Panc1 (cell line): ENCODE data around the gene NFATC3. TPM values are rescaled to one million over a fixed set of nuclear protein-coding genes. Genes with fewer than 3 reads are reported as not detected.

Experiments used
- ATAC-seq: fragments of 200-7000 bp; cut with Tn5 transposase; 2 replicates; pipeline ENCODE4 v1.9.1; 2020; ENCODE audit warnings: mild to moderate bottlenecking, moderate library complexity
- BruUV-seq: library from RNA; stranded (reverse); fragments of 400-500 nt; replicated peaks from 2 replicates; lab custom pipeline; 2021; lab: Mats Ljungman, UMichigan
- CTCF ChIA-PET: fragments of 300-600 bp; sonication (Branson Sonifier 250); formaldehyde crosslinking; loops from one replicate; lab custom pipeline; 2022; ENCODE audit warnings: antibody characterized with exemption; lab: Charles Lee
- POLR2A ChIA-PET: fragments of 300-600 bp; sonication (Branson Sonifier 250); formaldehyde crosslinking; loops from one replicate; lab custom pipeline; 2022; ENCODE audit warnings: antibody characterized with exemption; lab: Charles Lee
- DNase-seq: peaks from one replicate; pipeline ENCODE4 v3.0.0-alpha.2; 2010; ENCODE audit warnings: low read depth, low spot score
- H3K27ac ChIP-seq: 2 replicates; pipeline ENCODE4 v1.5.1; 2011; ENCODE audit warnings: mild to moderate bottlenecking, low read length, inconsistent platforms
- H3K27me3 ChIP-seq: fragments of 200-500 bp; sonication (Bioruptor generic); 2 replicates; pipeline ENCODE4 v1.6.0; 2014; ENCODE audit warnings: low read length, inconsistent platforms; ENCODE audit not compliant: control insufficient read depth, insufficient read depth
- H3K36me3 ChIP-seq: fragments of 200-500 bp; sonication (Bioruptor generic); 2 replicates; pipeline ENCODE4 v1.5.1; 2014; ENCODE audit warnings: inconsistent platforms, mild to moderate bottlenecking, low read length, moderate library complexity; ENCODE audit not compliant: control insufficient read depth, insufficient read depth
- H3K4me1 ChIP-seq: 2 replicates; pipeline ENCODE4 v1.5.1; 2011; ENCODE audit warnings: inconsistent platforms, mild to moderate bottlenecking, low read length, moderate library complexity; ENCODE audit not compliant: control insufficient read depth, insufficient read depth
- H3K4me3 ChIP-seq, 2 experiments: 2 replicates each; pipeline ENCODE4 v1.5.1; 2011 to 2012; ENCODE audit warnings: low read depth in 2 of 2, low read length in 2 of 2, mild to moderate bottlenecking in 2 of 2, inconsistent platforms in 1 of 2, moderate library complexity in 1 of 2
- H3K9me3 ChIP-seq: fragments of 200-500 bp; sonication (Bioruptor generic); 2 replicates; pipeline ENCODE4 v1.5.1; 2014; ENCODE audit warnings: low read depth, mild to moderate bottlenecking, inconsistent platforms, low read length, moderate library complexity; ENCODE audit not compliant: control insufficient read depth, insufficient read depth
- CTCF ChIP-seq: fragments of 450-650 bp; IDR thresholded peaks from 2 replicates; pipeline ENCODE4 v1.5.1; 2017; ENCODE audit warnings: mild to moderate bottlenecking
- POLR2AphosphoS5 ChIP-seq: IDR thresholded peaks from 2 replicates; pipeline ENCODE4 v1.6.1; 2012; ENCODE audit warnings: mild to moderate bottlenecking, low read depth, low read length, moderate library complexity
- SIN3A ChIP-seq: IDR thresholded peaks from 2 replicates; pipeline ENCODE4 v1.6.1; 2012; ENCODE audit warnings: low read depth, mild to moderate bottlenecking, low read length, moderate library complexity, borderline replicate concordance; ENCODE audit not compliant: insufficient read depth
- TCF7L2 ChIP-seq: IDR thresholded peaks from 2 replicates; pipeline ENCODE4 v1.6.1; 2011; ENCODE audit warnings: mild to moderate bottlenecking, low read depth, low read length, inconsistent platforms
- in situ Hi-C: cut with HindIII; loops from 2 replicates; pipeline ENCODE4 v1.10.0; 2016; ENCODE audit warnings: low sequenced_read_pairs, low pct_unique_long_range_greater_than_20kb
- intact Hi-C: fragments of 100-400 bp; cut with micrococcal nuclease; formaldehyde crosslinking; loops from one replicate; pipeline ENCODE4 v1.10.0; 2022; ENCODE audit not compliant: unreplicated experiment
- total RNA-seq: library from RNA; stranded (reverse); gene quantifications from one replicate; pipeline ENCODE4 v1.2.1, GENCODE V29; 2021; ENCODE audit not compliant: unreplicated experiment
- TF ChIP-seq, protein P1 (sequence below), 2 experiments: IDR thresholded peaks; 2 replicates each; pipeline ENCODE4 v1.6.1; 2011 to 2012; ENCODE audit warnings: low read depth in 2 of 2, control low read depth in 1 of 2, low read length in 1 of 2, mild to moderate bottlenecking in 1 of 2, moderate library complexity in 1 of 2; ENCODE audit not compliant: insufficient read depth in 1 of 2

Gene NFATC3
- total RNA-seq, 1 experiment from 2014 or later: 24.8 TPM

DNA sequence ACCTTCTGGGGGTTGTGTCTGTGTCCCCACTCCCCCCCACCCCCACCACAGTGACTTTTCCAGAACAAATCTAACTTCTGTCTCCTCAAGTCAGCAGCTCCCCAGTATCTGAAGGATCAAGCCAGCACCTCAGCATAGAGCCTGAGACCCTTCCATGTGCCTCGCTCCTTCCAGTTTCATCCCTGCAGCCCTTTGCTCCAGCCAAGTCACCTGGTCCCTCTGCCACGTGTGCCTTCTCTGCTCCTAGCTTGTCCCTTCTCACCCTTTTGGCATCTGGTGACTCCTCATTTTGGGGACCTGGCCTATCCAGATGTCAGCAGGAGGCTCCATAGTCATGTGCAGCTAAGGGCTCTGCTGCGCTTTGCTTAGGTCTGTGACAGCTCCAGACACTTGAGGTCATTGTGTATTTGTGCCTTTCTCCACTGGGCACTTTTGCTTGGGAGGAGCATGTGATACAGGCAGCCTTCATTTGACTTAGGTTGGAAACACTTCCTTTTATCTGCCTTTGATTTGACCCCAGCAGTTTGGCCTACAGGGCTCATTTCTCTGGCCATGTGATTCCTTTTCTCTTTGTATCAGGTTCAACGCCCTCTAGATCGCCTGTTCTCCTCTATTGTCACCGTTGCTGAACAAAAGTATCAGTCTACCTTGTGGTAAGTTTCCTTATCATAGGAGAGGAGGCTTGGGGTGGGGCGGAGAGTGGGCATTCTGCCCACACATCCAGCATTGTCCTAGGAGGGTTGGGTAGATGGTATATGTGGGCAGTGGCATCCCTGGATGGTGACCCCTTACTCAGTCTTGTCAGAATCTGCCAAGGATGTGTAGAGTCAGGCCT is 7.1 kb upstream of the NFATC3 start:
- POLR2A ChIA-PET: no interaction called here

GRCh38 chr16:68078701-68079375 is 6.3 kb upstream of the NFATC3 start:
- ChIA-PET CTCF (no interaction called here), POLR2A (no interaction called here)
- ATAC-seq (no peak), DNase-seq (no peak)
- no peaks in the 10 kb centered on the region for H3K9me3 ChIP-seq
- no peaks in the 10 kb centered on the region for H3K36me3 ChIP-seq
- no peak overlapping the region for H3K27ac ChIP-seq
- no peaks in the 10 kb centered on the region for H3K27me3 ChIP-seq
- intact Hi-C loops (no loop called here), in situ Hi-C loops (no loop called here)
- no peak overlapping the region for H3K4me3 ChIP-seq
- TF ChIP-seq TCF7L2 (no peak), POLR2AphosphoS5 (no peak), CTCF (no peak), SIN3A (no peak)
- no peaks in the 10 kb centered on the region for H3K4me1 ChIP-seq
- BruUV-seq: no TSS peak

More for the DNA sequence above, 7.1 kb upstream of the NFATC3 start:
- in situ Hi-C loops: no loop called here
- no peak overlapping the region for H3K4me3 ChIP-seq
- CTCF ChIA-PET: no interaction called here
- TF ChIP-seq TCF7L2: no peak
- TF ChIP-seq, protein P1, sequence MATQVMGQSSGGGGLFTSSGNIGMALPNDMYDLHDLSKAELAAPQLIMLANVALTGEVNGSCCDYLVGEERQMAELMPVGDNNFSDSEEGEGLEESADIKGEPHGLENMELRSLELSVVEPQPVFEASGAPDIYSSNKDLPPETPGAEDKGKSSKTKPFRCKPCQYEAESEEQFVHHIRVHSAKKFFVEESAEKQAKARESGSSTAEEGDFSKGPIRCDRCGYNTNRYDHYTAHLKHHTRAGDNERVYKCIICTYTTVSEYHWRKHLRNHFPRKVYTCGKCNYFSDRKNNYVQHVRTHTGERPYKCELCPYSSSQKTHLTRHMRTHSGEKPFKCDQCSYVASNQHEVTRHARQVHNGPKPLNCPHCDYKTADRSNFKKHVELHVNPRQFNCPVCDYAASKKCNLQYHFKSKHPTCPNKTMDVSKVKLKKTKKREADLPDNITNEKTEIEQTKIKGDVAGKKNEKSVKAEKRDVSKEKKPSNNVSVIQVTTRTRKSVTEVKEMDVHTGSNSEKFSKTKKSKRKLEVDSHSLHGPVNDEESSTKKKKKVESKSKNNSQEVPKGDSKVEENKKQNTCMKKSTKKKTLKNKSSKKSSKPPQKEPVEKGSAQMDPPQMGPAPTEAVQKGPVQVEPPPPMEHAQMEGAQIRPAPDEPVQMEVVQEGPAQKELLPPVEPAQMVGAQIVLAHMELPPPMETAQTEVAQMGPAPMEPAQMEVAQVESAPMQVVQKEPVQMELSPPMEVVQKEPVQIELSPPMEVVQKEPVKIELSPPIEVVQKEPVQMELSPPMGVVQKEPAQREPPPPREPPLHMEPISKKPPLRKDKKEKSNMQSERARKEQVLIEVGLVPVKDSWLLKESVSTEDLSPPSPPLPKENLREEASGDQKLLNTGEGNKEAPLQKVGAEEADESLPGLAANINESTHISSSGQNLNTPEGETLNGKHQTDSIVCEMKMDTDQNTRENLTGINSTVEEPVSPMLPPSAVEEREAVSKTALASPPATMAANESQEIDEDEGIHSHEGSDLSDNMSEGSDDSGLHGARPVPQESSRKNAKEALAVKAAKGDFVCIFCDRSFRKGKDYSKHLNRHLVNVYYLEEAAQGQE (IDR thresholded peaks at IDR 0.05; ENCODE audit: insufficient read depth in 1 of 2, low read depth in 2 of 2, low read length in 1 of 2): no peak
- TF ChIP-seq SIN3A: no peak
- no peak for TF ChIP-seq POLR2AphosphoS5
- no peak for TF ChIP-seq CTCF
- no TSS peak for BruUV-seq
- no peaks in the 10 kb centered on the region for H3K27me3 ChIP-seq
- no peak overlapping the region for H3K27ac ChIP-seq
- no peaks in the 10 kb centered on the region for H3K4me1 ChIP-seq
- ATAC-seq (no peak), DNase-seq (no peak)
- H3K36me3 ChIP-seq: no peaks in the 10 kb centered on the region
- intact Hi-C loops: no loop called here
- no peaks in the 10 kb centered on the region for H3K9me3 ChIP-seq
